DLD1 (cell line): ENCODE measurements around the gene BCL11A.

Experiments
- in situ Hi-C: cut with HindIII; loops from 2 replicates; pipeline ENCODE4 v1.10.0; 2017; ENCODE audit warnings: low sequenced_read_pairs

The BCL11A gene

DNA sequence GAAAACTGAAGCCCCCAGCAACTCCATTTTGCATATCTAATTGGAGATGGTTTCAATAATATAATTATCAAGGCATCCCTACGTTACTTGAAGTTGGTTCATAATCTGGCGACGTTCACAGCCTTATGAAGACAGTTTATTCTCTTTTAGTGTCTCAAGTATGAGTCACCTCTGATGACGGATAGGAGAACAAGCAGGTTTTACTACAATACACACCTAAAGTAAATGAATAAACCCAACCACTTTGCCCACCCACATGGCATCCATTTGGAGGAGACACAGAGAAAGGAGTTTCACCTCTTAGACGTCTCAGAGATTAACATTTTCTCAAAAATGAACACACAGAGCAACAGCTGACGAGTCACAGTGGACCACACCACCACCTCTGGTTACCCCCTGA lies 40.8 kb downstream of the BCL11A start:
- in situ Hi-C loops, result no loop called here

GRCh38 chr2:60512062-60512622 lies 41.3 kb downstream of the BCL11A start:
- in situ Hi-C loops, result no loop called here

DNA sequence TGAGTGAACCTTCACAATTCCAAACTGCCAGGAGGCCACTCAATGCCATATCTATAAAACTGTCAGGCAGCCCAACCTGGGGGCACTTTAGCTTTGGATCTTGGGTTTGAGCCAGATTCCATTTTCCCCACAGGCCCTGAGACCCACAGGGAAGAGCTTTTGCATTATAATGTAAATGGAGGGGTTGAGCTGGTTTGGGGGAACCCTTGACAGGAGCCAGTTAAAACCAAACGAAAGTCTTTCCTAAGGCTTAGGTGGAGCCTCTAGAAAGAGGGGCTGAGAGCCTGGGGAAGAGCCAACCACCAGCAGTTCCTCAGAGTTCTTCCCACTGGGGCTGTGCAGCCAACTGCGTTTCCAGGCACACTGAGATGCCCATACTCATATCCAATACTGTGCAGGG lies 42.7 kb downstream of the BCL11A start:
- in situ Hi-C loops, result no loop called here

- in situ Hi-C loops, result no loop called here
Measured at GRCh38 chr2:60509066-60509465, 44.4 kb downstream of the BCL11A start.

GRCh38 chr2:60508339-60508917 lies 45.0 kb downstream of the BCL11A start:
- in situ Hi-C loops, result no loop called here

DNA sequence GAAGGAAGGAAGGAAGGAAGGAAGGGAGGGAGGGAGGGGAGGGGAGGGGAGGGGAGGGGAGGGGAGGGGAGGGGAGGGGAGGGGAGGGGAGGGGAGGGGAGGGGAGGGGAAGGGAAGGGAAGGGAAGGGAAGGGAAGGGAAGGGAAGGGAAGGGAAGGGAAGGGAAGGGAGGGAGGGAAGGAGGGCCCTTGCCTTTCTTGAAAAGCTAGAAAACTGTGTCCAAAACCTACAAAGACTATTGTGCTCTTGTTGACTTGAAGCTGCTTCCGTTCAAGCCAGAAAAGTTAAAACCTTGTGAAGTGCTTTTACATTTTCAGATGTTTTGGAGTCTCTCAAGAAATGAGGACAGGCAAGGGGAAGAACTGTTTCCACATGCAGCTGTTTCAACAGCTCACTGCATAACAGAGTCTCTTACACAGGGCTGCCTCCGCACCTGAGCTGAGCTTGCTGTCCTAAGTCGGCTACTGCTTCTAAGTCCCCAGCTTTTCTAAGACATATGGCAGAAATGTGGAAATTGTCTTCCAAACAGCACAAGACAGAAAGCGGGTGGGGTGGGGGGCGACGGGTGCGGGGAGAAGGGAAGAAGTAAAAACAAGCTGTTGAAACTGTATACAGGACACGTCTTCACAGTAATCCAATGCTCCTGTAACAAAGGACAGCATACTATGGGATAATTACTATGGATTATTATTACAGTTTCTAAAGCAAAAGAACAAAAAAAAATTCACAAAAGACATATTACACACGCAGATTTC lies 46.1 kb downstream of the BCL11A start:
- in situ Hi-C loops, result no loop called here

DNA sequence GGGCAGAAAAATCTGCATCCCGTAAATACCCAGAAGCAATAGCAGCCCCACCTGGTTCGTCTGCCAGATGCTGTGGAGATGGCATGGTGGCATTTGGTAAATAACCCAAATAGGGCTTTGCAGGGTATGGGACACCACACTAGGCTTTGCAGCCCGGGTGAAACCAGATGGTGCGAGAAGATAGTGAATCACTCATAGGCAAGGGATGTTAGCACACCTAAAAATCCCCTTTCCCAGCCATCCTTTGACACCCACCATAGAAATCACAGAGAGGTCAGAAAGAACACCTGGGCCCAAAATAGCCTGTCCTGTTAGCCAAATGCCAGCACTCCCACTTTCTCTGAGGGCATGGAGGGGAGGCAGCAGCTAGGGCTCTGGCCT lies 47.6 kb downstream of the BCL11A start:
- in situ Hi-C loops, result no loop called here

DNA sequence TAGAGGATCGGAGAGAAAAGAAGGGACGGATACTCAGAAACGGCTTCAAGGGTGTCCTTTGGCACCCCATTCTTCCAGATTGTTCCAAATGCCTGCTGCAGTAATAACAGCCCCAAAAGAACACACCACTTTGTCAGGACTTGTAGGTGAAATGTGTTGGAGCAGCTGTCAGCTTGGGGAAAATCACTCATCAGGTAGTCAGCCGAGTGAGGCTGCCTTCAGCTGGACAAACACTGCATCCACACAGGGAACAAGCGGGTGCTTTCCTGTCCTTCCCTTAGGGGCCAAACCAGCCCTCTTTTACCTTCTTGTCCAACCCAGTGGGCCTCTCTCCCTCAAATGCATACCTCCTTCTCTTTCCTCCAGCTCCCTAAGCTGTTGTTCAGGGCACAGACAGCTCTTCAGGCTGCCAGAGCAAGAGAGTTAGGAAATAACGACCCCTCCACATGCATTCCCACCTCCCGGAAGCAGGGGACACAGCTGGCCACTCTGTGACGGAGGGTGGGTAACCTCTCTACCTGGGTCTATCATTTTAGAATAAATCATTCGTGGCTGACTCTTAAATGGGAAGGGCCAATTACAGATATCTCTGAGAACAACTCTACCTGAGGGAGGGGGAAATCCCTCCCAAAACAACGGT lies 48.1 kb downstream of the BCL11A start:
- in situ Hi-C loops, result no loop called here

GRCh38 chr2:60504049-60504448 lies 49.4 kb downstream of the BCL11A start:
- in situ Hi-C loops, result no loop called here

DNA sequence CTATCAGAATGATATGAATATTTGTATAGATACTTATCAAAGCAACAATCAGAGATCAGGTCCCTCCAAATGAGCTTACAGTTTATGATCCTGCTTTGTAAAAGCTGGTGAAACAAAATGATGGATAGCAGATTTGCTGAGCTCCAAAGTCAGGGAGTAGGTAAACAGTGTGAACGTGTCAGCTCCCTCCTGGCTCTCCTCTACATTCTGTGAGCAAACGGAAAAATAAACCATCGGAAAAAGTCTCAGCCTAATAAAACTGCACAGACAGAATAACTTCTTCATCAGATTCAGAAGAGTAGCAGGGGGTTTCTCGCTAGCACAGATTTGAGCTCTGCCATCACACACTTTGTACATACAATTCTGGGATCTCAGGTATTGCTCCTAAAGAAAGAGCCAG lies 51.3 kb downstream of the BCL11A start:
- in situ Hi-C loops, result no loop called here

DNA sequence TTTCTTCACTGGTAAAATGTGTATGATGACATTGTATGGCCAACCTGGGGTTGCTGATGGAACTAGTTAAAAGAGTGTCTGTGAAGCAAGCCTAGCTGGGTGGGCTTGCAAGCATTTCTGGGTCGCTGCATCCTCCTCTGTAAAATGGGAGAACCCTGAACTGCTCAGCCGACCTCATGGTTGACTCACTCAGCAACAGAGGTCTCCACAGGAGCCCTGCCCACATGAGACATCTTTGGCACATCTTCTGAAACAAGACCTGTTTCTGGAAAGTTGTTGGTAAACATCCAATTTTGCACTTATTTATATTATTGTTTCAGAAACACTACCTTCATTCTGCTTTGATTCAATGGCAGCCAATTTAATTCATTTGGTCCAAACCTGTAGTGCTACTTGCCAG lies 52.6 kb downstream of the BCL11A start:
- in situ Hi-C loops, result no loop called here

GRCh38 chr2:60499651-60500265 lies 53.7 kb downstream of the BCL11A start:
- in situ Hi-C loops, result no loop called here

DNA sequence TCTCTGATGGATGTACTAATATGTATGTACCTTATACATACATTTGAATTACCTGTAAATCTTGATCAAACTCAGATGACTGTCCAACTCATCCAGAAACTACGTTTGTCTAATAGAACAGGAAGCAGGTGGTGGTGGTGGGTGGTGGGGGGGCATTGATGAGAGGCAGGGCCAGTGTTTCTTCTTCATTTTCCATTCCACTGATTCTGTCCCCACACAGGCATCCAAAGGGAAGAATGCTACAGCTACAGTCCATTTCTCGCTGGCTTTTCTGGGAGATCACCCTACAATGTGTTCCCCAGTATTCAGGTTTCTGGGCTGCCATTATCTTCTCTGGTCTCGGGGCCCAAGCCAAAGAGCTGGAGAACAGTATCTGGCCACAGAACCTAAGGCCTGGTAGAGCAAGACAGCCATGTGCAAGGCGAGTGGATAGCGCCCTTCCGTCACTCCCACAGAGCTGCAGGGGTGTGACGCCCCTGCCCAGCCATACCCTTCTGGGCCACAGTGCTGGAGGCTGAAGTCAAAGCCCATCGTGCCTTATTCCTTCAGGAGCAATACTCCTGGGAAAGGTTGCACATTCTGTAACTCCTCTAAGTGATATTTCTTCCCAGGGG lies 54.5 kb downstream of the BCL11A start:
- in situ Hi-C loops, result no loop called here

DNA sequence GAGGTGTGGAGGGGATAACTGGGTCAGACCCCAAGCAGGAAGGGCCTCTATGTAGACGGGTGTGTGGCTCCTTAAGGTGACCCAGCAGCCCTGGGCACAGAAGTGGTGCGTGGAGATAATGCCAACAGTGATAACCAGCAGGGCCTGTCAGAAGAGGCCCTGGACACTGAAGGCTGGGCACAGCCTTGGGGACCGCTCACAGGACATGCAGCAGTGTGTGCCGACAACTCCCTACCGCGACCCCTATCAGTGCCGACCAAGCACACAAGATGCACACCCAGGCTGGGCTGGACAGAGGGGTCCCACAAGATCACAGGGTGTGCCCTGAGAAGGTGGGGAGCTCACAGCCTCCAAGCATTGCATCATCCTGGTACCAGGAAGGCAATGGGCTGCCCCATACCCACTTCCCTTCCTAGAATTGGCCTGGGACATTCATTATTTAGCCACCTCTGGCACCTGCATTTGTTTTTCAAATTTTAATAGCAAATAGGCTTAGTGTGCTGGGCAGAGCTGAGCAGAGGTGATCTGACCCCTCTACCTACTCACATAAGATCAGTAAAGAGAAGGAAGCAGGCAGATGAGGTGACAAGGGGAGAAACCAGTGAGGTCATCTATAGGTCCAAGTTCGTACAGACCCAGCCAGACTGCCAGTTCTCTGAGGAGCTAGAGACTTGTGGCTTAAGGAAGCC lies 55.2 kb downstream of the BCL11A start:
- in situ Hi-C loops, result no loop called here

- in situ Hi-C loops, result no loop called here
Measured at GRCh38 chr2:60497500-60497899, 56.0 kb downstream of the BCL11A start.

DNA sequence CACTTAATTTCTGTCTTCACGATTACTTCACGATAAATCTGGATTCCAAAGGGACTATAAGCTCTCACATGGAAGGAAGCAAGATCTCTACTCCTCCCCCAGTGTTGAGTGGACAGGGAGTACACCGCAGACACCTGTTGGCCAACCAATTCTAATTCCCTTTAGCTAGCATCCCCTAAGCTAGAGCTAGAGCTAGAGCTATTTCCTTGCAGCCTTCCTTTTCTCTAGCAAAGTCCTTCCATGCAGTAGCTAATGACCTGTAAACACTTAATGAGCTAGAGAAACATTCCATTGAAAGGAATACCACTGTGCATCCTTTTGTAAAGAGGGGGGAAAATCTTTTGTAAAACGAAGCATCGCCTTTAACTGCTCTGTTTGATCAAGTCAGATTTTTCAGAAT lies 56.5 kb downstream of the BCL11A start:
- in situ Hi-C loops, result no loop called here

DNA sequence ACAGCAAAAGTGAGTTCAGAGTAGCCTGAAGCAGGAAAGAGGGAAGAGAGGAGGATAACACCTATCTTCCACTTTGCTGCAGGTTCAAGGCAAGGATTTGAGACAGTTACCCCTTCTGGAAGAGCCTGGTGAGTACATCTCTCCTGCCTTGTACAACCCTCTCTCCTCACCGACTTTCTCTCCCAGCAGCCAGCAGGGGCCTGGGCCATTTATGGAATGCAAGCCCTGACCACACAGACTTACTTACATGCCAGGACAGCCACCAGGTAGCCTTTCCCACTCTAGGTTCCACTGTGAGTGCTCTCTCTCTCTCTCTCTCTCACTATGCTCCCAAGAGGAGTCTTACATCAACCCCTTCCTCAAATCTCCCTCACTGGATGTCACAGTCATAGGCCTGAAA lies 57.0 kb downstream of the BCL11A start:
- in situ Hi-C loops, result no loop called here

- in situ Hi-C loops, result no loop called here
Measured at GRCh38 chr2:60495041-60495625, 58.3 kb downstream of the BCL11A start.

DNA sequence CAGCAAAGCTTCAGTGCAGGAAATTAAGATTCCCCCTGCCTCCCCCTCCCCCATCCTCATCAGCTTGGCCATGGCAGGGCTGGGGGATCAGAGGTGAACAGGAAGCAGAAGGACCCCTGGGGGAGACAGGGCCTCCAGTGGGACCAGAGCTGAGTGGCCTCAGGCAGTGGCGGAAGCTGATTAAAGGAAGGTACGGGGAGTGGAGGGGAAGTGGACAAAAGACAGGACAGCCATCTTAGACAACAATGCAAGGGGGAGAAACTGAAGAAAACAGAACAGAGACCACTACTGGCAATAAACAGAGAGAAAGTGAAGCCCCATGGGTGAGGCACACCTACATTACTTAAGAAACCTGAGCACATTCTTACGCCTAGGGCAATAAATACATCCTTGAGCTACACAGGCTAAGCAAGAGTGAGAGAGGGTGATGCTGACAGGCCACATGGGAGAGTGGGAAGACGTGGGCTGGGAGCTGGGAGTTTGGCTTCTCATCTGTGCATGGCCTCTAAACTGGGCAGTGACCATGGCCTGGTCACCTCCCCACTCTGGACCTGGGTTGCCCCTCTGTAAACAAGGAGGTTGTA lies 59.6 kb downstream of the BCL11A start:
- in situ Hi-C loops, result no loop called here

- in situ Hi-C loops, result no loop called here
Measured at GRCh38 chr2:60492548-60492947, 60.9 kb downstream of the BCL11A start.
